ENCODE measurements around the gene TES.

The TES gene

GRCh38 chr7:116283595-116284204 is 73.4 kb downstream of the TES start:
- TF ChIP-seq MAX (IDR thresholded peaks at IDR 0.05; ENCODE audit: low read depth, low read length): no peak
- no peak for TF ChIP-seq MYC (IDR thresholded peaks at IDR 0.05; ENCODE audit: low read depth, low read length)
- no peak for TF ChIP-seq POLR2A (IDR thresholded peaks at IDR 0.05; ENCODE audit: extremely low read depth, insufficient read length)
- TF ChIP-seq CTCF (IDR thresholded peaks at IDR 0.05; ENCODE audit: low read depth, low read length): no peak
- no peak for DNase-seq (ENCODE audit: low read depth)

GRCh38 chr7:116284390-116284789 is 74.1 kb downstream of the TES start:
- TF ChIP-seq MYC (IDR thresholded peaks at IDR 0.05; ENCODE audit: low read depth, low read length) (no peak), CTCF (IDR thresholded peaks at IDR 0.05; ENCODE audit: low read depth, low read length) (no peak), POLR2A (IDR thresholded peaks at IDR 0.05; ENCODE audit: extremely low read depth, insufficient read length) (no peak), MAX (IDR thresholded peaks at IDR 0.05; ENCODE audit: low read depth, low read length) (no peak)
- H3K4me3 ChIP-seq (ENCODE audit: low read depth, low read length): no peak overlapping the region
- no peak for DNase-seq (ENCODE audit: low read depth)

More at GRCh38 chr7:116283595-116284204, 73.4 kb downstream of the TES start:
- no peak overlapping the region for H3K4me3 ChIP-seq (ENCODE audit: low read depth, low read length)

GRCh38 chr7:116285252-116285651 is 74.9 kb downstream of the TES start:
- no peak overlapping the region for H3K4me3 ChIP-seq (ENCODE audit: low read depth, low read length)
- TF ChIP-seq MAX (IDR thresholded peaks at IDR 0.05; ENCODE audit: low read depth, low read length) (no peak), CTCF (IDR thresholded peaks at IDR 0.05; ENCODE audit: low read depth, low read length) (no peak), POLR2A (IDR thresholded peaks at IDR 0.05; ENCODE audit: extremely low read depth, insufficient read length) (no peak), MYC (IDR thresholded peaks at IDR 0.05; ENCODE audit: low read depth, low read length) (no peak)
- no peak for DNase-seq (ENCODE audit: low read depth)

- DNase-seq (ENCODE audit: low read depth): no peak
- no peak overlapping the region for H3K4me3 ChIP-seq (ENCODE audit: low read depth, low read length)
- TF ChIP-seq MYC (IDR thresholded peaks at IDR 0.05; ENCODE audit: low read depth, low read length): no peak
- no peak for TF ChIP-seq CTCF (IDR thresholded peaks at IDR 0.05; ENCODE audit: low read depth, low read length)
- no peak for TF ChIP-seq POLR2A (IDR thresholded peaks at IDR 0.05; ENCODE audit: extremely low read depth, insufficient read length)
Observed at GRCh38 chr7:116290740-116291139, 80.4 kb downstream of the TES start.

GRCh38 chr7:116291937-116292336 is 81.6 kb downstream of the TES start:
- H3K4me3 ChIP-seq (ENCODE audit: low read depth, low read length): no peak overlapping the region
- TF ChIP-seq MAX (IDR thresholded peaks at IDR 0.05; ENCODE audit: low read depth, low read length) (no peak), MYC (IDR thresholded peaks at IDR 0.05; ENCODE audit: low read depth, low read length) (no peak), POLR2A (IDR thresholded peaks at IDR 0.05; ENCODE audit: extremely low read depth, insufficient read length) (no peak), CTCF (IDR thresholded peaks at IDR 0.05; ENCODE audit: low read depth, low read length) (no peak)
- no peak for DNase-seq (ENCODE audit: low read depth)

- no peak for TF ChIP-seq CTCF (IDR thresholded peaks at IDR 0.05; ENCODE audit: low read depth, low read length)
- TF ChIP-seq POLR2A (IDR thresholded peaks at IDR 0.05; ENCODE audit: extremely low read depth, insufficient read length): no peak
- no peak for TF ChIP-seq MYC (IDR thresholded peaks at IDR 0.05; ENCODE audit: low read depth, low read length)
- no peak for TF ChIP-seq MAX (IDR thresholded peaks at IDR 0.05; ENCODE audit: low read depth, low read length)
- DNase-seq (ENCODE audit: low read depth): no peak
- H3K4me3 ChIP-seq (ENCODE audit: low read depth, low read length): no peak overlapping the region
Observed at GRCh38 chr7:116292381-116292780, 82.0 kb downstream of the TES start.
